ENCODE results near the gene MME.

Gene MME

GRCh38 chr3:155088706-155089345 is 8.7 kb downstream of the MME start:
- Histone ChIP-seq H3K4me3 (ENCODE audit: severe bottlenecking) (no peak overlapping the region), H3K9me3 (ENCODE audit: severe bottlenecking) (no peaks in the 10 kb centered on the region), H3K27me3 (ENCODE audit: insufficient read depth, poor library complexity, severe bottlenecking) (no peaks in the 10 kb centered on the region), H3K27ac (ENCODE audit: poor library complexity, severe bottlenecking) (no peak overlapping the region), H3K36me3 (ENCODE audit: low read depth) (peaks cover 13% of the 10 kb centered on the region), H3K4me1 (ENCODE audit: insufficient read depth, poor library complexity, severe bottlenecking) (no peaks in the 10 kb centered on the region)
- TF ChIP-seq, protein P1, sequence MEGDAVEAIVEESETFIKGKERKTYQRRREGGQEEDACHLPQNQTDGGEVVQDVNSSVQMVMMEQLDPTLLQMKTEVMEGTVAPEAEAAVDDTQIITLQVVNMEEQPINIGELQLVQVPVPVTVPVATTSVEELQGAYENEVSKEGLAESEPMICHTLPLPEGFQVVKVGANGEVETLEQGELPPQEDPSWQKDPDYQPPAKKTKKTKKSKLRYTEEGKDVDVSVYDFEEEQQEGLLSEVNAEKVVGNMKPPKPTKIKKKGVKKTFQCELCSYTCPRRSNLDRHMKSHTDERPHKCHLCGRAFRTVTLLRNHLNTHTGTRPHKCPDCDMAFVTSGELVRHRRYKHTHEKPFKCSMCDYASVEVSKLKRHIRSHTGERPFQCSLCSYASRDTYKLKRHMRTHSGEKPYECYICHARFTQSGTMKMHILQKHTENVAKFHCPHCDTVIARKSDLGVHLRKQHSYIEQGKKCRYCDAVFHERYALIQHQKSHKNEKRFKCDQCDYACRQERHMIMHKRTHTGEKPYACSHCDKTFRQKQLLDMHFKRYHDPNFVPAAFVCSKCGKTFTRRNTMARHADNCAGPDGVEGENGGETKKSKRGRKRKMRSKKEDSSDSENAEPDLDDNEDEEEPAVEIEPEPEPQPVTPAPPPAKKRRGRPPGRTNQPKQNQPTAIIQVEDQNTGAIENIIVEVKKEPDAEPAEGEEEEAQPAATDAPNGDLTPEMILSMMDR (IDR thresholded peaks at IDR 0.05; ENCODE audit: poor library complexity, severe bottlenecking), result no peak
- ATAC-seq (ENCODE audit: low read depth) (no peak), DNase-seq (ENCODE audit: low spot score) (no peak)

DNA sequence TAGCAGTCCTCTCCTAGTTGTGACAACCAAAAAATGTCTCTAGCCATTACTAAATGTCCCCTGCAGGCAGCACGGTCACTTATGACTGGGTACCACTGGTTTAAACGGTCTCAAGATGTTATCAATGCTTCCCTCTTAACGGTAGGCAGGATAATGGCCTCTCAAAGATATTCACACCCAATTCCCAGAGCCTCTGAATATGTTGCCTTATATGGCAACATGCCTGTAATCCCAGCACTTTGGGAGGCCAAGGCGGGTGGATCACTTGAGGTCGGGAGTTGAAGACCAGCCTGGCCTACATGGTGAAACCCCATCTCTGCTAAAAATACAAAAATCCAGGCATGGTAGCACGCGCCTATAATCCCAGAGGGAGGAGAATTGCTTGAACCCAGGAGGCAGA is 9.4 kb downstream of the MME start:
- ATAC-seq (ENCODE audit: low read depth) (no peak), DNase-seq (ENCODE audit: low spot score) (no peak)
- H3K27me3 ChIP-seq (ENCODE audit: insufficient read depth, poor library complexity, severe bottlenecking), result no peaks in the 10 kb centered on the region
- no peaks in the 10 kb centered on the region for H3K4me1 ChIP-seq (ENCODE audit: insufficient read depth, poor library complexity, severe bottlenecking)
- H3K27ac ChIP-seq (ENCODE audit: poor library complexity, severe bottlenecking), result no peak overlapping the region
- H3K9me3 ChIP-seq (ENCODE audit: severe bottlenecking), result no peaks in the 10 kb centered on the region
- TF ChIP-seq, protein P1 (IDR thresholded peaks at IDR 0.05; ENCODE audit: poor library complexity, severe bottlenecking), result no peak
- peaks cover 10% of the 10 kb centered on the region for H3K36me3 ChIP-seq (ENCODE audit: low read depth)
- no peak overlapping the region for H3K4me3 ChIP-seq (ENCODE audit: severe bottlenecking)

DNA sequence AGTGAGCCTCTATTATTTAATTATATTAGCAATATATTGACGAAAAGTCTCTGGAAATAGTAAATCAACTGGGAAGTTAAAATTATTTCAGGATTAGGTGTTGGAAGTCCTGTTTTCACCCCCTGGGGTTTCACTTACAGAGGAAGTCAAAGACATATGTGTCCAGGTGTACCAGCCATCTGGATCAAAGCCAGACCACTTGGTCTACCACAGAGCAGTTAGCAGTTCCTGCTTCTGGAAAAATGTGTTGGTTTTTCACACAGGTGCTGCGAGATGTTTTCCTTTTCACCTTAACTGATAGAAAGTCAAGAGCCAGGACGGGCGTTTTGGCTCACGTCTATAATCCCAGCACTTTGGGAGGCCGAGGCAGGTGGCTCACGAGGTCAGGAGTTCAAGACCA is 13.1 kb downstream of the MME start:
- H3K27me3 ChIP-seq (ENCODE audit: insufficient read depth, poor library complexity, severe bottlenecking), result no peaks in the 10 kb centered on the region
- H3K27ac ChIP-seq (ENCODE audit: poor library complexity, severe bottlenecking), result no peak overlapping the region
- no peak for ATAC-seq (ENCODE audit: low read depth)
- H3K4me3 ChIP-seq (ENCODE audit: severe bottlenecking), result no peak overlapping the region
- no peak for DNase-seq (ENCODE audit: low spot score)
- H3K4me1 ChIP-seq (ENCODE audit: insufficient read depth, poor library complexity, severe bottlenecking), result no peaks in the 10 kb centered on the region
- H3K9me3 ChIP-seq (ENCODE audit: severe bottlenecking), result no peaks in the 10 kb centered on the region
- no peaks in the 10 kb centered on the region for H3K36me3 ChIP-seq (ENCODE audit: low read depth)
- TF ChIP-seq, protein P1 (IDR thresholded peaks at IDR 0.05; ENCODE audit: poor library complexity, severe bottlenecking), result no peak

DNA sequence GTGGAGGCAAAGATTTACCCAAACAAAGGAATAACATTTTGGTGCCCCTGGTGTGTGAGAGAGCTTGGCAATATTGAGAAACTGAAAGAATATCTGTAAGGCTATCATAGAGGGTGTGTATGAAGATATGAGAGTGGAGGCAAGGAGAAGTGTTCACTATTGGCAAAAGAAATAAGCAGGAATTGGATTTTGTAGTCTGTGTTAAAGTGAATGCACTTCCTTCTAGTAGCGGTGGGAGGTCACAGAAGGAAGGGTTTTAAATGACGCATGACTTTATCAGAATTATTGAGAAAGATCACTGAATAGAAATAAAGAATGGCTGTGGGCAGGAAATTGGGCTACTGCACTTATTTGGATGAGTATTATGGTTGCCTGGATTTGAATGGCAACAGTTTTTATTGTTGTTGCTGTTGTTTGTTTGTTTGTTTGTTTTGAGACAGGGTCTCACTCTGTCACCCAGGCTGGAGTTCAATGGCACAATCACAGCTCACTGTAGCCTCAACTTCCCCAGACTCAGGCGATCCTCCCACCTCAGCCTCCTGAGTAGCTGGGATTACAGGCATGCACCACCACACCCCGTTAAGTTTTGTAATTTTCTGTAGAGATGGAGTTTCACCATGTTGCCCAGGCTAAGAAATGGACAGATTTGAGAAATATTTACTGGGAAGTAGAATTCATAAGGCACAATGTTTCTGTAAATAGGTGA is 16.3 kb downstream of the MME start:
- DNase-seq (ENCODE audit: low spot score), result no peak
- ATAC-seq (ENCODE audit: low read depth), result no peak
- TF ChIP-seq, protein P1 (IDR thresholded peaks at IDR 0.05; ENCODE audit: poor library complexity, severe bottlenecking), result no peak
- no peaks in the 10 kb centered on the region for H3K27me3 ChIP-seq (ENCODE audit: insufficient read depth, poor library complexity, severe bottlenecking)
- peaks cover under 1% of the 10 kb centered on the region for H3K4me1 ChIP-seq (ENCODE audit: insufficient read depth, poor library complexity, severe bottlenecking)
- H3K36me3 ChIP-seq (ENCODE audit: low read depth), result no peaks in the 10 kb centered on the region
- no peak overlapping the region for H3K4me3 ChIP-seq (ENCODE audit: severe bottlenecking)
- H3K9me3 ChIP-seq (ENCODE audit: severe bottlenecking), result no peaks in the 10 kb centered on the region
- no peak overlapping the region for H3K27ac ChIP-seq (ENCODE audit: poor library complexity, severe bottlenecking)

GRCh38 chr3:155097009-155097349 is 16.9 kb downstream of the MME start:
- Histone ChIP-seq H3K36me3 (ENCODE audit: low read depth) (no peaks in the 10 kb centered on the region), H3K4me3 (ENCODE audit: severe bottlenecking) (no peak overlapping the region), H3K27ac (ENCODE audit: poor library complexity, severe bottlenecking) (no peak overlapping the region), H3K4me1 (ENCODE audit: insufficient read depth, poor library complexity, severe bottlenecking) (peaks cover 6% of the 10 kb centered on the region), H3K27me3 (ENCODE audit: insufficient read depth, poor library complexity, severe bottlenecking) (no peaks in the 10 kb centered on the region), H3K9me3 (ENCODE audit: severe bottlenecking) (no peaks in the 10 kb centered on the region)
- ATAC-seq (ENCODE audit: low read depth) (no peak), DNase-seq (ENCODE audit: low spot score) (no peak)
- TF ChIP-seq, protein P1 (IDR thresholded peaks at IDR 0.05; ENCODE audit: poor library complexity, severe bottlenecking), result no peak
